ENCODE measurements around the gene CMTM3. TPM values are rescaled to one million over a fixed set of nuclear protein-coding genes. Genes with fewer than 3 reads are reported as not detected.
"Not testable (repeated sequence)": the region's sequence is repeated elsewhere in the genome, so short reads cannot be mapped to it uniquely, and the experiment has no call there.

Gene CMTM3
- total RNA-seq, 1 experiment from 2014 or later = 39.2 TPM

DNA sequence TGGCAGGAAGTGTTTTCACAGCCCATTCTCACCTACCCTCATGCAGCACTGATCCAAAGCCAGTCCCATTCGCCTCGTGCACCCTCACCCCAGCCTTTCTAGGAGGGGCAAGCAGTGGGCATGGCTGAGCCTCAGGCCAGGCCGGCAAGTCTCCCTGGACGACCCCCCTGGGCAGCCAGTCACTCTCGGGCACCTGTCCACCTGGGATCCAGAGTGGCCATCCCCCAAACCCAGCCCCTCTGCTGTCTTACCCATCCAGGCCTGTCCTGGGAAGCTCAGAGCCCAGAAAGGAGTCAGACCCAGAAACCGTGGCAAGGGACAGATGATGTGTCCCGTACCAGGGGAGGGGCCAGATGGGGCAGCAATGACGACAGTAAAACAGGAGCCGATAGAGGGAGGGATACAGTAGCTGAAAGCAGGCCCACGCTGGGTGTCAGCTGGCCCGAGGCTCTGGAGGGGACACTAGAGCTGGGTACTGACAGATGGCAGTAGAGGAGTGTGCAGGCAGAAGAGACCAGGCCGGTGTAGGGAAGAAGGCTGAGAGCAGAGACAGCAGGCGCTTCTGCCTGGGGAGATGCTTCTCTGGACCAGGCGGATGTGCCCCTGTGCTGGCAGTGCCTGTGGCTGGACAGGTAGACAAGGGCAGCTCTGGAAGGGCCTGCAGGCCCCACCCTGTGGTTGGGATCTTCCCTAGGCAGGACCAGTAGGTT is 5.8 kb downstream of the CMTM3 start:
- Histone ChIP-seq H2AK5ac (ENCODE audit: insufficient read length, low read length) (no peak overlapping the region), H3K79me1 (ENCODE audit: insufficient read depth, low read depth, low read length, poor library complexity, severe bottlenecking) (no peaks in the 10 kb centered on the region), H3K23ac (ENCODE audit: insufficient read length, low read depth, low read length) (no peak overlapping the region), H2BK120ac (ENCODE audit: low read depth, low read length, poor library complexity, severe bottlenecking) (no peak overlapping the region), H2BK12ac (ENCODE audit: insufficient read length, low read depth, low read length) (no peak overlapping the region), H3K4ac (ENCODE audit: low read depth, low read length) (no peak overlapping the region), H3K79me2 (ENCODE audit: insufficient read depth, low read length) (no peaks in the 10 kb centered on the region), H3K18ac (ENCODE audit: insufficient read length, low read depth, low read length) (no peak overlapping the region), H3K27me3 (ENCODE audit: insufficient read depth, low read length) (no peaks in the 10 kb centered on the region), H3K27ac (ENCODE audit: insufficient read length, low read depth, low read length) (no peak overlapping the region), H2BK5ac (ENCODE audit: insufficient read length, low read length) (no peak overlapping the region), H3K4me1 (ENCODE audit: insufficient read depth, low read length) (no peaks in the 10 kb centered on the region), H2BK15ac (ENCODE audit: low read depth, low read length) (no peak overlapping the region), H3K4me2 (ENCODE audit: insufficient read depth, insufficient read length, low read length) (no peak overlapping the region), H4K5ac (ENCODE audit: insufficient read length, low read depth, low read length) (no peak overlapping the region), H4K20me1 (ENCODE audit: control insufficient read depth, insufficient read depth, insufficient read length) (no peaks in the 10 kb centered on the region), H3K9me3 (ENCODE audit: control insufficient read depth, low read depth, low read length) (no peaks in the 10 kb centered on the region), H3K56ac (ENCODE audit: insufficient read length, low read depth, low read length) (no peak overlapping the region), H2BK20ac (ENCODE audit: low read depth, low read length, poor library complexity, severe bottlenecking) (no peak overlapping the region), H4K91ac (ENCODE audit: insufficient read length, low read depth, low read length) (no peak overlapping the region), H3K9ac (ENCODE audit: extremely low read depth, insufficient read length, low read length) (no peak overlapping the region), H2AFZ (ENCODE audit: low read length) (no peak overlapping the region), H4K8ac (replicated peaks; ENCODE audit: insufficient read length, low read depth, low read length) (no peak overlapping the region), H3T11ph (ENCODE audit: low read length) (no peak overlapping the region), H3K23me2 (ENCODE audit: insufficient read length, low read depth, low read length, poor library complexity, severe bottlenecking) (peaks cover 3% of the 10 kb centered on the region), H3K14ac (ENCODE audit: insufficient read depth, low read length) (no peak overlapping the region)
- H3K36me3 Mint-ChIP-seq (ENCODE audit: insufficient read depth in 1 of 3, low read depth in 3 of 3) = peaks cover 39 to 65% (median 56%) of the 10 kb centered on the region in 3 experiments
- H3K9me3 Mint-ChIP-seq = no peaks in the 10 kb centered on the region; a peak in 1 of 5 replicates
- H3K4me1 Mint-ChIP-seq = peaks cover 16 to 29% of the 10 kb centered on the region in 2 experiments
- no peak overlapping the region for H3K27ac Mint-ChIP-seq
- H3K27me3 Mint-ChIP-seq (ENCODE audit: low read depth) = peaks cover 2% of the 10 kb centered on the region
- TF ChIP-seq, protein P1, sequence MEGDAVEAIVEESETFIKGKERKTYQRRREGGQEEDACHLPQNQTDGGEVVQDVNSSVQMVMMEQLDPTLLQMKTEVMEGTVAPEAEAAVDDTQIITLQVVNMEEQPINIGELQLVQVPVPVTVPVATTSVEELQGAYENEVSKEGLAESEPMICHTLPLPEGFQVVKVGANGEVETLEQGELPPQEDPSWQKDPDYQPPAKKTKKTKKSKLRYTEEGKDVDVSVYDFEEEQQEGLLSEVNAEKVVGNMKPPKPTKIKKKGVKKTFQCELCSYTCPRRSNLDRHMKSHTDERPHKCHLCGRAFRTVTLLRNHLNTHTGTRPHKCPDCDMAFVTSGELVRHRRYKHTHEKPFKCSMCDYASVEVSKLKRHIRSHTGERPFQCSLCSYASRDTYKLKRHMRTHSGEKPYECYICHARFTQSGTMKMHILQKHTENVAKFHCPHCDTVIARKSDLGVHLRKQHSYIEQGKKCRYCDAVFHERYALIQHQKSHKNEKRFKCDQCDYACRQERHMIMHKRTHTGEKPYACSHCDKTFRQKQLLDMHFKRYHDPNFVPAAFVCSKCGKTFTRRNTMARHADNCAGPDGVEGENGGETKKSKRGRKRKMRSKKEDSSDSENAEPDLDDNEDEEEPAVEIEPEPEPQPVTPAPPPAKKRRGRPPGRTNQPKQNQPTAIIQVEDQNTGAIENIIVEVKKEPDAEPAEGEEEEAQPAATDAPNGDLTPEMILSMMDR (conservative IDR thresholded peaks at IDR 0.05) = no peak
- no peak for DNase-seq
- H3K4me3 Mint-ChIP-seq = no peak overlapping the region
- no CpG with 5 or more reads among the region's 14 CpGs for WGBS (ENCODE audit: extremely low coverage, insufficient read length, low lambda C conversion rate)

DNA sequence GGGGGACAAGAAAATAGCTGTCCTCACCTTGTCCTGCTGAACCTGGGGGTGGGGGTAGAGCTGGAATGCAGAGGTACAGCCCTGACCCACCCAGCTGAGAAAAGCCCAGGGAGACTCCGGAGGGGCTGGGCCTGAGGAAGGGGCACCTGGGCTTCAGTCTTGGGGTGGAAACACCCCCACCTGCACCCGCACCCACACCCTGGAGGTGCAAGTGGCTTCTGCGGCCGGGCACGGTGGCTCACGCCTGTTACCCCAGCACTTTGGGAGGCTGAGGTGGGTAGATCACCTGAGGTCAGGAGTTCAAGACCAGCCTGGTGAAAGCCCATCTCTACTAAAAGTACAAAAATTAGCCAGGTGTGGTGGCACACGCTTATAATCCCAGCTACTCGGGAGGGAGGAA is 7.4 kb downstream of the CMTM3 start:
- H3K79me2 ChIP-seq (ENCODE audit: insufficient read depth, low read length); H4K8ac ChIP-seq (replicated peaks; ENCODE audit: insufficient read length, low read depth, low read length); H3K79me1 ChIP-seq (ENCODE audit: insufficient read depth, low read depth, low read length, poor library complexity, severe bottlenecking); H3K27ac ChIP-seq (ENCODE audit: insufficient read length, low read depth, low read length); H3K9me3 Mint-ChIP-seq; H3K14ac ChIP-seq (ENCODE audit: insufficient read depth, low read length); H2BK120ac ChIP-seq (ENCODE audit: low read depth, low read length, poor library complexity, severe bottlenecking); H3T11ph ChIP-seq (ENCODE audit: low read length); H2BK15ac ChIP-seq (ENCODE audit: low read depth, low read length); H4K20me1 ChIP-seq (ENCODE audit: control insufficient read depth, insufficient read depth, insufficient read length); H3K9ac ChIP-seq (ENCODE audit: extremely low read depth, insufficient read length, low read length); H3K18ac ChIP-seq (ENCODE audit: insufficient read length, low read depth, low read length); H2BK20ac ChIP-seq (ENCODE audit: low read depth, low read length, poor library complexity, severe bottlenecking); H3K27me3 Mint-ChIP-seq (ENCODE audit: low read depth); H4K91ac ChIP-seq (ENCODE audit: insufficient read length, low read depth, low read length); H3K4ac ChIP-seq (ENCODE audit: low read depth, low read length); H3K56ac ChIP-seq (ENCODE audit: insufficient read length, low read depth, low read length); H2BK12ac ChIP-seq (ENCODE audit: insufficient read length, low read depth, low read length); H3K4me1 ChIP-seq (ENCODE audit: insufficient read depth, low read length); H2AFZ ChIP-seq (ENCODE audit: low read length); H3K27me3 ChIP-seq (ENCODE audit: insufficient read depth, low read length); H3K23ac ChIP-seq (ENCODE audit: insufficient read length, low read depth, low read length); H4K5ac ChIP-seq (ENCODE audit: insufficient read length, low read depth, low read length); H3K9me3 ChIP-seq (ENCODE audit: control insufficient read depth, low read depth, low read length); H3K4me3 Mint-ChIP-seq; DNase-seq; H3K23me2 ChIP-seq (ENCODE audit: insufficient read length, low read depth, low read length, poor library complexity, severe bottlenecking); H3K4me2 ChIP-seq (ENCODE audit: insufficient read depth, insufficient read length, low read length); H2AK5ac ChIP-seq (ENCODE audit: insufficient read length, low read length); H2BK5ac ChIP-seq (ENCODE audit: insufficient read length, low read length): not testable (repeated sequence)
- H3K4me1 Mint-ChIP-seq = peaks cover 26 to 37% of the 10 kb centered on the region in 2 experiments
- H3K27ac Mint-ChIP-seq = peak overlapping the region in 1 of 3 experiments; percentile 52; a peak in 1 of 7 replicates
- H3K36me3 Mint-ChIP-seq (ENCODE audit: insufficient read depth in 1 of 3, low read depth in 3 of 3) = peaks cover 40 to 67% (median 63%) of the 10 kb centered on the region in 3 experiments
- no CpG with 5 or more reads among the region's 8 CpGs for WGBS (ENCODE audit: extremely low coverage, insufficient read length, low lambda C conversion rate)
